HCEC 1CT (cell line): ENCODE data around the gene FTCD.
A peak's percentile ranks its signal among the peaks of the same experiment; 100 is the strongest.
"Not testable (repeated sequence)": the region's sequence is repeated elsewhere in the genome, so short reads cannot be mapped to it uniquely, and the experiment has no call there.

Source experiments
- DNase-seq: peaks from one replicate; pipeline ENCODE4 v3.0.0-alpha.2; 2017

Gene FTCD, protein sequence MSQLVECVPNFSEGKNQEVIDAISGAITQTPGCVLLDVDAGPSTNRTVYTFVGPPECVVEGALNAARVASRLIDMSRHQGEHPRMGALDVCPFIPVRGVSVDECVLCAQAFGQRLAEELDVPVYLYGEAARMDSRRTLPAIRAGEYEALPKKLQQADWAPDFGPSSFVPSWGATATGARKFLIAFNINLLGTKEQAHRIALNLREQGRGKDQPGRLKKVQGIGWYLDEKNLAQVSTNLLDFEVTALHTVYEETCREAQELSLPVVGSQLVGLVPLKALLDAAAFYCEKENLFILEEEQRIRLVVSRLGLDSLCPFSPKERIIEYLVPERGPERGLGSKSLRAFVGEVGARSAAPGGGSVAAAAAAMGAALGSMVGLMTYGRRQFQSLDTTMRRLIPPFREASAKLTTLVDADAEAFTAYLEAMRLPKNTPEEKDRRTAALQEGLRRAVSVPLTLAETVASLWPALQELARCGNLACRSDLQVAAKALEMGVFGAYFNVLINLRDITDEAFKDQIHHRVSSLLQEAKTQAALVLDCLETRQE

DNA sequence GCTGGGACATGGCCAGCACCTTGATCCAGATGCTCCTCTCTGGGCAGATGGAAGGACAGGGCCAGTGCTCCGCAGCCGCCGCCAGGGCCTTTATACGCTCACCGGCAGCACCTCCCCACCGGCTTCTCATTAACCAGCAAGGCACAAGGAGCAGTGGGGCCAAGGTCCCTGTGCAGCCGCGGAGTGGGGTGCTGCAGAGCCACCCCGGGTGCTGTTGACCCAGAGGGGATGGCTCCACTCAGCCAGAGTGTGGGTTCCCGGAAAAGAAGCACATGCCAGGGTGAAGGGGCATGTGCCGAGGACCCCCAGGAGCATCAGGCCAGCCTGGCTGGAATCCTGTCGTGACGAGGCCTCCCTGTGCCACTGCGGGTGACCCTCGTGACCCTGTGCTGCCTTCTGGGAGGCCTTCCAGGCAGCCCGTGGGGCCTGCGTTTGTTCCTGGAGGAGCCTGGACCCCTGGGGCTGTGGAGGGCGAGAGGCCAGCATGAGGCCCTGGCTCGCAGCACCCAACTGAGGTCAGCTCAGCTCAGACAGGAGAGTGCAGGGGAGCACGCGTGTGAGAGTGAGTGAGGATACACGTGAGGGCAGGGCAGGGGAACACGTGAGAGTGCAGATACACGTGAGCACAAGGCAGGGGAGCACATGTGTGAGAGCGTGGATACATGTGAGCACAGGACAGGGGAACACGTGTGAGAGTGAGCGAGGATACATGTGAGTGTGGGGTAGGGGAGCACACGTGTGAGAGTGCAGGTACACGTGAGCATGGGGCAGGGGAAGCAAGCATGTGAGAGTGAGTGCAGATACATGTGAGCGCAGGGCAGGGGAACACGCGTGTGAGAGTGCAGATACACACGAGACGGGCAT lies at the start of gene FTCD:
TSS of gene FTCD (minus strand) at position 66 of the 864 bp plus-strand sequence. CDS start at position 10, 56 bp downstream.
- DNase-seq: no peak

DNA sequence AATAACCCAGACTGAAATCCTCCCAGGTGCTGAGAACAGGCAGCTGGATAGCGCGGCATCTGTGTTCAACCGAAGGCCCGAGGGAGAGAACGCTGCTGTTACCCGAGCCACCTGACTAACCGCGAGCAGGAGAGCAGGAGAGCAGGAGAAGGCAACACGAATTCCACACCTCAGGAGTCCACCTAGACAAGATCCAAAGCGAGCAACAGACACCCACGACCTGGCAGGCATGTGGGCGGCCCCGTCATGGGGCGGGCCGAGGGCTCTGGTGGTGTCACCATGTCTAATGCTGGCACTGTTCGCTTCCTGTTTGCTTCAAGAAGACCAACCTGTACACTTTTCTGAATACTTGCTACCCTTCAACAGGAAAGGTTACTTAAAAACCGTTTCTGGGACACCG lies 49.8 kb upstream of the FTCD start:
- no peak for DNase-seq

DNA sequence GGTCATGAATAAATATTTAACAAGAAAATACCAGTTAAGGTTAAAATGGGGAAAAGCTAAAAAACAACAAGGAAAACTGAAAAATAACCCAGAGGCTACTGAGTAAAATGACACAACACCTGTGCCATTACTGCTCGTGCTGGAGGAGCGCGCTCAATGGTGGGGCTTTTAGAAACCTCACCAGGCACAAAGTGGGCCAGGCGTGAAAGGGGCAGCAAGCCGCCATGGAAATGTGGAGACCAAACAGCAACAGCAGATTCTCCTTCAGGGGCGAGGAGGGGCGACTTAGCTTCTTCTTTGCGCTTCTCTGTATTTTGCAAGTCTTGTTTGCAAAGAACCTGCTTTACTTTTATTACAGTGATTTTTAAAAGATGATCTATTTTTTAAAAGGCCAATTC lies 47.8 kb upstream of the FTCD start:
- no peak for DNase-seq

DNA sequence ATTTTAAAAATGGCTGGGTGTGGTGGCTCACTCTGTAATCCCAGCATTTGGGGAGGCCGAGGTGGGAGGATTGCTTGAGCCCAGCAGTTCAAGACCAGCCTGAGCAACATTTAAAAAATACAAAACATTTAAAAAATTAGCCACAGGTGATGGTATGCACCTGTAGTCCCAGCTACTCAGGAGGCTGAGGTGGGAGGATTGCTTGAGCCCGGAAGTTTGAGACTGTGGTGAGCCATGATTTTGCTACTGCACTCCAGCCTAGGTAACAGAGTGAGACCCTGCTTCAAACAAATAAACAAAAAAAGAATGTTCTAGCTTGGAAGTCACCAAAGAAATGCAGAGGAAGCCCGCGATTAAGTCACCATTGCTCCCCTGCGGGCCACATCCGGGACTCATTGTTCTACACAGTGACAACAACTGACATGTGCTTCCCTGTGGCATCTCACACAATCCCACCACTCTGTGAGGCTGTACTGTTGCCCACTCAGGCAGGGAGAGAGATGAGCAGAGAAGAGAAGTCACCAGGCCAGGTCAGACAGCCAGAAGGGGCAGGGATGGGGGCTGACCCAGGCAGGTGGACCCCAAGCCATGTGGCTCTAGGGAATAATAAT lies 47.3 kb upstream of the FTCD start:
- no peak for DNase-seq

DNA sequence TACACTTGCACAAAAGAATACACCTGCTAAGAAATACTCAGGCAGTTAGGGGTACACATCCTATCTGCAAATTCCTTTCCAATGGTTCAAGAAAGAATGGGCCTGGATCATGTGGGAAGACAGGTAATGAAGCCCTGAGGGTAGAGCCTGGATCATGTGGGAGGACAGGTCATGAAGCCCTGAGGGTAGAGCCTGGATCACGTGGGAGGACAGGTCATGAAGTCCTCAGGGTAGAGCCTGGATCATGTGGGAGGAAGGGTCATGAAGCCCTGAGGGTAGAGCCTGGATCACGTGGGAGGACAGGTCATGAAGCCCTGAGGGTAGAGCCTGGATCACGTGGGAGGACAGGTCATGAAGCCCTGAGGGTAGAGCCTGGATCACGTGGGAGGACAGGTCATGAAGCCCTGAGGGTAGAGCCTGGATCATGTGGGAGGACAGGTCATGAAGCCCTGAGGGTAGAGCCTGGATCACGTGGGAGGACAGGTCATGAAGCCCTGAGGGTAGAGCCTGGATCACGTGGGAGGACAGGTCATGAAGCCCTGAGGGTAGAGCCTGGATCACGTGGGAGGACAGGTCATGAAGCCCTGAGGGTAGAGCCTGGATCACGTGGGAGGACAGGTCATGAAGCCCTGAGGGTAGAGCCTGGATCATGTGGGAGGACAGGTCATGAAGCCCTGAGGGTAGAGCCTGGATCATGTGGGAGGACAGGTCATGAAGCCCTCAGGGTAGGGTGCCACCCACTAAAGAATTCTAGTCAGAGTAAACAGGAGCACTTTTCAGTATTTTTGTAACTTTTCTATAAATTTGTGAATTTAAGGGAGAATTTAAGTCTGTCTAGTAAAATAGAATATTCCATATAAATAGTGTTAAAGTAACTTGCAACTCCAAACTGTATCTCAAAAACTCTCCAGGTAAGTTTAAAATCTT lies 45.8 kb upstream of the FTCD start:
- DNase-seq: not testable (repeated sequence)

DNA sequence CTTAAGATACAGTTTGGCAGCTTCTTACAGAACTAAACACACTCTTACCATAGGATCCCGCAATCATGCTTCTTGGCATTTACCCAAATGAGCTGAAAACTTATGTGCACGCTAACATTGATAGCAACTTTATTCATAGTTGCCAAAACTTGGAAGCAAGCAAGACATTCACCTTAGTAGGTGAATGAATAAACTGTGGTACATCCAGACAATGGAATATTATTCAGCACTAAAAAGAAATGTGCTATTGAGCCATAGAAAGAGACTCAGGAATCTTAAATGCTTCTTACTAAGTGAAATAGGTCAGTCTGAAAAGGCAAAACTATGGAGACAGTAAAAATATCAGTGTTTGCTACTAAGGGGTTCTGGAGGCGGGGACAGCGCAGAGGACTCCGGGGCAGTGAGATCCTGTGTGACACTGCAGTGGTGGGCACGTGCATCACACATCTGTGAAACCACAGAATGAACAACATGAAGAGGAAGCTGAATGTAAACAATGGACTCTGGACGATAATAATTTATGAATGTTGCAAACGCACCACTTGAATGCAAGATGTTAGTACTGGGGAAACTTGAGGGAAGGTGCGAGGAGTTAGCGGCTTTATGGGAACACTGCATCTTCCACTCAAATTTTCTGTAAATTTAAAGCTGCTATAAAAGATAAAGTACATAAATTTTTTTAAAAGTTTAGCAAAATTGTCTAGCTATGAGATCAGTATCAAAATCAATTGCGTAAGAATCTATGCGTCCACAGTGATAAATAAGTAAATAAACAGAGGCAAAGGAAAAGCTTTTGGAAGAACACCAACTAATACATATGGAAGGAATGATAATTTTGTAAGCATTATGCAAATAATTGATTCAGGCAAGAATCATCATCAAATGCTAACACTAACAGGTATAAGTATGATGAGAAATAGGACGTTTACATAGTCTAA lies 44.3 kb upstream of the FTCD start:
- DNase-seq: peak; percentile 8

DNA sequence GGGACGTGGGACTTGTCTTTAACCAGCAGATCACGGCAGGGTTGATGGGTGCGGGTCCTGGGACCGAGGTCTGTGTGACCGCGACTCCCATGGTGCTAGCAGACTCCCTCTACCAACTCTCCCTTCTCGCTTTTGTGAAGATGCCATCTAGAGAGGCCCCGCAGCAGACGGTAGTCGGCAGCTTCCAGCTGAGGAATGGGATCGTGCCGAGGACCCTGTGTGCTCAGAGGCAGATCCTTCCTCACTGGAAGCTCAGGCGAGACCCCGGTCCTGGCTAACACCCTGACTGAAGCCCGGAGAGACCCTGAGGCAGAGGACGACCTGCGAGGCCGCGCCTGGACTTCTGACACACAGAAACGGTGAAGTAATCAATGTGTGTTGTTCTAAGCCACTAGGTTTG lies 41.4 kb upstream of the FTCD start:
- no peak for DNase-seq

DNA sequence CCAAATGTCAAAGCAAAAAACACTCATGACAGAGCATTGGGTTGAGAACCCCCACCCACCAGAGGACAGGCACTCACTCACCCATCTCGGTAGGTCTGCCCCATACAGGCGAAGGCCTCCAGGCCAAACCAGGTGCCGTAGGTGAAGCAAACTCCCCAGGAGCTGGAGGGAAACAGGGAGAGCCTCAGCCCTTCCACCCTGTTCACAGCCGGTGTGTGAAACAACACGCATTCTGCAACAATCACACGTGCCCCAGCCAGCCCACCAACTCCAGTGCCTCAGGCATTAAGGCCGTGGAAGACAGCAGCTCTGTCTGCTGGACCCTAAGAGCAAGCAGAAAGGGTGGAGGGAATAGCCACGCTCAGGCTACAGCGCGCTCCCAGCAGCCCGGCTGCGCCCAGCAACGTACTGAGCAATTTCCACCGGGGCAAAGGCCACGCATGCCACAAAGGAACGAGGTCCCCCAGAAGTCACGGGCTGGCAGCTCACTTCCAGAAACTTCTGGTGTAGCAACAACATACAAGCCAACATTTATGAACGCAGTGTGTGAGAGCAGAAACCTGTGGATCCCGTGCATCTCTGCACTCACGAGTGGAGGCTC lies 40.3 kb upstream of the FTCD start:
- no peak for DNase-seq

DNA sequence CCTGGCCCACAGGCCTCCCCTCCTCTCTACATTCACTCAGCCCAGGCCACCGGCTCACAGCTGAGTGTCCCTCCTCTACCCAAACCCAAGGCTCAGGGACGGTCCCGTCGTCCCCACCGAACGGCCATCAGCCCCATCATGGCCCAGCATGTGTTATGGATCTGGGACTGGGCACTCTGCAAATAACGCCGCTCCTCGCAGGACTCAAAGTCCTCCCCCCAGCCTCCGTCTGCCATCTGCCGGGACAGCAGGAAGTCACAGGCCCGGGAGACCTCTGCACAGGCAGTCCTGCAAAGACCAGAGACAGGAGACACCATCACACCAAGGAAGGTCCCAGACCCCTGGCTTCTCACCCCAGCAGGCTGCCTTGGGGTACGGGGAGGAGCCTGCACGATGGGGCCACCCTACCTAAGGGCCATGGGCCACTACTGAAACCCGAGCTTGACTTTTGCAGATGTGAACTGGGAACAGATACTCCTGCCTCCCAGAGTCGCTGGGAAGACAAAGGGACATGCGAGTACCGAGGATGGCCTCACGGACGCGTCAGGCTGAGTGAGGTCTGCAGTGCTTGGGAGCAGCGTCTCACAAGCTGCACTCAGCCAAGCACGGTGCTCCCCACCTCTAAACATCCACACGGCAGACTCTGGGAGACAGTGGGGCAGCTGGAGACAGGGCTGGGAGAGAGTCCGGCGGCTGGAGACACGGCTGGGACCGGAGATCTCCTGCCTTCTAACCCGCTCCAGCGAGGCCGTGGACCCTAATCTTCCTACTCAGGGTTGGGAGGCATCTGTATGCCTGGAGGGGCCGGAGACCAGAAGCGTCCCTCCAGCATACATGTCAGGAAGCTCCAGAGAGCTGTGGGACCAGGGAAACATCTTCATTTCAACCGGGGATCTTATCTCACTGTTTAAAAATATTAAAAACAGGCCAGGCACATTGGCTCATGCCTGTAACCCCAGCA lies 39.3 kb upstream of the FTCD start:
- DNase-seq: no peak

DNA sequence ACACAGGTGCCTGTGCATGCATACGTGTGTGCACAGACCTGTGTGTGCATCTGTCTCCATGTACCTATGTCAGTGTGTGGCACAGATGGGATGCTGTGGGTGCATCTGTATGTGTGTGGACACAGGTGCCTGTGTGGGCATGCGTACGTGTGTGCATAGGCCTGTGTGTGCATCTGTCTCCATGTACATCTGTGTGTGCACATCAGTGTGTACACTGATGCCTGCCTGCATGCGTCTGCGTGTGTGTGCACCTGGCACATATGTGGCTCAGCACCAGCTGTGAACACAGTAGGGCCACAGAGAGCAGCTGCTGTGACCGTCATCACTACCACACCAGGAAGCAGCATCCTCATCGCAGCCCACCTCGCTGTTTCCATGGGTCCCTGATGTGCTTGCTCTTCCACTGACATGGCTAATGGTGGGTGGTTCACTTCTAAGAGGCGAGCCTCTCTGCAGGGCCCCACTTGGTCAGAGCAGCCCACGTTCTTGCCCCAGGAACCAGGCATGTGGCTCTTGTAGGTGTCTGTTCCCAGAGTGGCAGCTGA lies 38.5 kb upstream of the FTCD start:
- DNase-seq: no peak

DNA sequence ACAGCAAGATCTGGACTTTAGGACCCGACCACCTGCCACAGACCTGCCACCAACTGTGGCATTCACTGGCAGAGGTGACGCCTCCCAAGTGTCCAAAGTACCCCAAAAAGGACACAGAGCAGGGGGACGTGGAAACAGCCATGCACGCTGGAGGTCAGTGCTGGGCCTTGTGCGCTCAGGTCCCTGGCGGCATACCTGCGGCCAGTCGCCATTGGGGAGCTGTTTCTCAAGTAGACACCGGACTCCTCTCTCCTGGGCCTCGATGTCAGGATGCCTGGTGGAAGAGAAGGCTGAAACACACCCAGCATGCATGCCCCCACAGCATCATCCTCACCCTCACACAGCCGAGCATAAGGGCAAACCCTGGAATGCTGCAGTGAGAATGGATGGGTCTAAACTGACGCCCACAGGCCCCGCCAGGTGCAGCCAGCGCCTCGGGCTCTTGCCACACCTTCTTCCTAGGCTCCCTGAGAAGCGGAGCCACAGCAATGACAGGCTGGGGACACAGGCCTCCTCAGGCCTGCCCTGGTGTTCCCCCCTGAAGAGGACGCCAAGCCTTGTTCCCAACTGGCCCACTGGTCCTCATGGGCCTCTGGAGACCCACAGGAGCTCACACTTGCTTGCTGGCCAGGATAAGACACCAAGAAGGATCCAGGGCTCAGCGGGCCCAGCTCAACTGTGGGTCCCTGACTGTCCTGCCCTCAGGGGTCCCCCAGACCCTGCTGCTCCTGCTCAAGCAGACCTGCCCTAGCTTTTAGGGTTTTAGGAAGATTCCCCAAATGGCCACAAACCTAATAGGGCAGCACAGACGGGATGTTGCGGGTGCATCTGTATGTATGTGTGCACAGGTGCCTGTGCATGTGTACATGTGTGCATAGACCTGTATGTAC lies 36.6 kb upstream of the FTCD start:
- no peak for DNase-seq

DNA sequence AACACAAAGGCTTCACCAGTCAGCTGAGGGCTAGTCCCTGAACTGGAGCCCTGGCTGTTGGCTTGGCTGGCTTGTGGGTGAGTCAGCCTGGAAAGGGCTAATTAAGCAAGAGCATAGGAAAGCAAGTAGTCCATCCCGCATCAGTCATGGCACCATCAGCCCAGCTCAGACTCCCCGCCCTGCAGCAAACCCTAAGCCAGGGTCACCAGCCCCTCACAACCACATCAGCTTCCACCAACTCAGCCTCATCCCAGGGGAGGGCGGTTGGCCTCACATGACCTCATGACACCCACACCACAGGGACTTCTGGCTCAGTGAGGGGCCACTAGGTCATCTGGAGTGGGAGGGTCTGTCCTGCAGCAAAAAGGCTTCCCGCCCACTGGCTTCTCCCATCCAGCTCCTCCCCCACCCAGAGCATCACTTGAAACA lies 35.9 kb upstream of the FTCD start:
- DNase-seq: peak; percentile 82

DNA sequence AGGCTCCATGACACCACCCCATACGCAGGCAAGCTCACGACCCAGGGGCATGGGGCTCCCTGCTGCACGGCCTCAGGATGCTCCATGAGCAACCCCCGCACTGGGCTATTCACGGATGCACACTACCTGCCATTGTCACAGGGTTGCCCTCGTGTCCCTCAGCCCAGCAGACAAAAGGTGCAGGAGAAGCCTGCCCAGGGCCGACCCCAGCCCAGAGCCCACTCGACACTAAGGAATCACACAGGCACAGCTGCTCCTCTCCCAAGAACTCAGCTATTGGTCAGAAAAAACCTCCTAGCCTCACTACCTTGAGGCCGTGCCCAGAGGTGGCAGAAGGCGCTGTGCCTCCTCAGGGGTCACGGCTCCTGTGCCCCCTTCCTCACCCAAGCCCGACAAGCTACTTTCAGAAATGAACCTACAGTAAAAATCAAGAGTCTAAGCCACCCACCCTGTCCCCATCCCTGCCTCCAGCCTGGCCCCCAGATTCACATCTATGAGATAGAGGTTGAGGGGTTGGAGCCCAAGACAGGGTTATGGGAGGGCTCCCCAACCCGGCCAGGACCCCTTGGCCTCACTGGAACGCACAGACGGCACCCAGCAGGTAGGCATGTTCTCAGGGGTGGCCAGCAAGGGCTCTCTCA lies 35.2 kb upstream of the FTCD start:
- DNase-seq: no peak

DNA sequence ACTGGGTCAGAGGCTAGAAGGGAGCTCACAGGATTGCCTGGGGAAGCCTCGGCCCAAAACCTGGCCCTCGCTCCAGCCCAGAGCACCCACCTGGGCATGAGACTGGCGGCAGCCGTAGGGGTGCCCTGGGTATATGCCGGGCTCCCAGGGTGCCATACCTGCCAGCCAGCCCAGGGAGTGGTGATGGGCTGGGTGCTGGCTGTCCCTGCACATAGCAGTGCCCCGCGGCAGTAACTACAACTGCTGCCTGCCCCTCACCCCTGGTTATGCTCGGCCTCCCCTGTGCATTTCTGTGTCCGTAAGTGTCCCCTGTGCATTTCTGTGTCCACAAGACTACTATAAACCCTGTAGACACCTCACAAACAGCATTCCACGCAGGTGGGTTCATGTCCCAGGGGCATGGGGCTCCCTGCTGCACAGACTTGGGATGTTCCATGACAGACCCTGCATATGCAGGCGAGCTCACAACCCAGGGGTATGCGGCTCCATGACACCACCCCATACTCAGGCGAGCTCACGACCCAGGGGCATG lies 34.6 kb upstream of the FTCD start:
- DNase-seq: no peak

DNA sequence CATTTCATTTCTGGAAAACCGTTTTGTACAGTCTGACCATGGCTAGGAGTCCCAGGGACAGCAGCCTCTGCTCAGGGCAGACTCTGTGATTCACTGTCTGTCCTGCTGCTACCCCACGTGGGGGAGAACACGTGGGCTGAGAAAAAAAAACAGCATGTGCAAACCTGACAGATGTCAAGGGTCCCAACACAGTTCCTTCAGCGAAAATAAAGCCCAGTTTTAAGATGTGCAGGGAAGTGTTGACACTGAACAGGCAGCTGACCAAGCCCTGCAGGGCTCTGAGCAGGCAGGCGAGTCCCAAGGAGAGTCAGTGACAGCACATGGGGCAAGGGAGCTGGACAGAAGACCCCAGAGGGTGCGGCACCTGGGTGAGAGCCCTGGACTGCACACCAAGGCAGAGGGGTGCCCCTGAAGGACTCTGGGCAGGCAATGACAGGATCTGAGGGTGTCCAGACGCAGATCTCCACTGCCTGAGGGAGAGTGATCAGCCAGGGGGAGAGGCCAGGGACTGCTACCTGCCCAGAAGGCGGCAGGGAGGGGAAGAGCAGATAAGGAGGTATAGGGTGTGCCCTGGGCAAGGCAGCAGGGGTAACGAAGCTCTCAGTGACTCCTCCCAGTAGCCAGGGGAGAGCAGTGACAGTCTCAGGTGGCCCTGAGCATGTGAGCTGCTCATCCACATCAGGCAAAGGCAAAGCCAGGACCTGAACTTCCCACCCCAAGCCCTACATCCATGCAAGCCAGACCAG lies 34.0 kb upstream of the FTCD start:
- DNase-seq: peak; percentile 28
